ENCODE measurements around the gene NAT14.

Gene NAT14

DNA sequence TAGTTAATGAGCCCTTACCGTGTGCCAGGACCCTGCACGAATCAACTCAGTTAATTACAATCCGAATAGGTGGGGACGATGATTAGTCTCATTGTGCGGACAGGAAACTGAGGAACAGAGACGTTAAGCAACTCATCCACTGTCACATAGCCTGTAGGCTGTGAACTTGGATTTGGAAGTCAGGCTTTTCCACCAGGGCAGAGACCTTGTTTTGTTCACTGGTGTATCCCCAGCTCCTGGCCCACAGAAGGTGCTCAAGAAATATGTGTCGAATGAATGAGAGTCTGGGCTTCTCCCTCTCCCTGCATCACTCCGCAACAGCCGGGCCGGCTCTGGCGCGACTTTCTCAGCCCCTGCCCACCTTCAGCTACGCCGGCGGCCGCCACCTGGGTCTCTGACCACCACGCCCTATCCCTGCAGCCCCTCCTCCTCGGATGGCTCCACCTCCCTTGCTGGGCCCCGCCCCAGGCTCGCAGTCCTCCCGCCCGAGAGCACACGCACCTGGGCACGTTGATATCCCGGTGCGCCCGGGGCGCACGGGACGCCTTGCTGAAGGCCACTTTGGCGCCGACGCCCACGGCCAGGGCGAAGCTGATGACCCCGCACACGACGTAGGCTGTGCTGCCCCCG is 43.2 kb upstream of the NAT14 start:
- no peak for TF ChIP-seq CTCF (conservative IDR thresholded peaks at IDR 0.05; ENCODE audit: control insufficient read depth, insufficient read depth, low read depth, low read length)
- no peak overlapping the region for H3K4me3 ChIP-seq (ENCODE audit: control insufficient read depth, low read depth, low read length)
- no peak for DNase-seq (ENCODE audit: low read depth)

DNA sequence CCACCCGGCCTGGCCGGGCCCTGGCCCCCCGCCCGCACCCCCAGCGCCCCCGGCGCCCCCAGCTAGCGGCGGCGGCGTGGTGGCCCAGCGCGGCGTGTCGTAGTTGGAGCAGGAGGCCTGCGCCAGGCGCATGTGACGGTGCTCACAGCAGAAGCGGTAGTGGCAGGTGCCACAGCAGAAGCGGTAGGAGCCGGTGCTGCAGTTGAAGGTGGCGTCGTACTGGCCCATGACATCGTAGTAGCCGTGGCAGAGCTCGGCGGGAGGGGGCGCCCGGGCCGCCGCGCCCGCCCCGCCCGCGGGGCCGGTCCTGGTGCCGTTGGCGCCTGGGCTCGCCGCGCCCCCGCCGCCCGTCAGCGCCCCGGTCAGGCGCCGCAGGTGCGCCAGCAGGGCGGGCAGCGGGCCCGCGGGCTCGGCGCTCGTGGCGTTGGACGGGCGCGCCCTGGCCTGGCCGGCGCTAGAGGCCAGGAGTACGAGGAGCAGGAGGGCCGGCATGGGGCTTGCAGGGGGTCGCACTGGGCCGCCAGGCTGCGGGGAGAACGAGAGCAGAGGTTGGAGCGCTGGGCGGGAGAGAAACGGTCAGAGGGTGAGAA is 42.5 kb upstream of the NAT14 start:
- TF ChIP-seq CTCF (conservative IDR thresholded peaks at IDR 0.05; ENCODE audit: control insufficient read depth, insufficient read depth, low read depth, low read length) = no peak
- no peak for DNase-seq (ENCODE audit: low read depth)
- H3K4me3 ChIP-seq (ENCODE audit: control insufficient read depth, low read depth, low read length) = no peak overlapping the region

DNA sequence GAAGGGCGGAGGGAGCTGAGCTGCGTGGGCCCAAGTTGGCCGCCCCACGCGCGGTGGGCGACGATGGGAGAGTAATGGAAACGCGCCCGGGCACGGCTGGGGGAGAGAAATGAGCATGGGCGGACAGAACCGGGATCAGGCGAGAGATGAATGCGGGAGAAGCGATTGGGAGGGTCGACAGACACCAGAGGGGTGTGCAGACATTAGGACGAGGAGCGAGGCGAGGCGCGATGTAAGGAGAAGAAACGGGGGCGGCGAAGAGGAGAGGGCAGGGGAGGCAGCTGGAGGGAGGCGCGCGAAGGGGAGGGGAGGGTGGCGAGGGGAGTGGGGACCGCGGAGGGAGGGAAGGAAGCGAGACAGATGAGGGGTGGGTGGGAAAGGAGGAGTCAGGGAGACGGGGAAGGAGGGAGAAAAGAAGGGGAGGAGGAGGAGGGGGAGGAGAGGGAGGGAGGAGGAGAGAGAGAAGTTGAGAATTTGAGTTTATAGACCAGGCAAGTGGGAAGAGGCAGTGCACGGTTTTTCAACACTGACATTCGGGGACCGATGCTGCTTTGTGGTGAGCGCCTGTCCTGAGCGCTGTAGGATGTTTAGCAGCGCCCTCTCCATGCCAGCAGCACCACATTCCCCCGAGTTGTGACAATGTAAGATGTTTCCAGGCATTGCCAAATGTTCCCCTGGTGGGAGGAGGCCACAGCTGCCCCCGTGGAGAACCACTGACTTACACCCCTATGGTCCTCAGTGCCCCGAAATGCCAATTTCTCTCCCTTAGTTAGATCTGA is 41.8 kb upstream of the NAT14 start, which contains the start of gene SHISA7:
Gene SHISA7, minus strand, starts transcription at position 256 of the 779 bp plus-strand sequence. CDS start 437 bp downstream, outside the sequence.
- no peak for TF ChIP-seq CTCF (conservative IDR thresholded peaks at IDR 0.05; ENCODE audit: control insufficient read depth, insufficient read depth, low read depth, low read length)
- H3K4me3 ChIP-seq (ENCODE audit: control insufficient read depth, low read depth, low read length) = no peak within 1 kb of the TSS

DNA sequence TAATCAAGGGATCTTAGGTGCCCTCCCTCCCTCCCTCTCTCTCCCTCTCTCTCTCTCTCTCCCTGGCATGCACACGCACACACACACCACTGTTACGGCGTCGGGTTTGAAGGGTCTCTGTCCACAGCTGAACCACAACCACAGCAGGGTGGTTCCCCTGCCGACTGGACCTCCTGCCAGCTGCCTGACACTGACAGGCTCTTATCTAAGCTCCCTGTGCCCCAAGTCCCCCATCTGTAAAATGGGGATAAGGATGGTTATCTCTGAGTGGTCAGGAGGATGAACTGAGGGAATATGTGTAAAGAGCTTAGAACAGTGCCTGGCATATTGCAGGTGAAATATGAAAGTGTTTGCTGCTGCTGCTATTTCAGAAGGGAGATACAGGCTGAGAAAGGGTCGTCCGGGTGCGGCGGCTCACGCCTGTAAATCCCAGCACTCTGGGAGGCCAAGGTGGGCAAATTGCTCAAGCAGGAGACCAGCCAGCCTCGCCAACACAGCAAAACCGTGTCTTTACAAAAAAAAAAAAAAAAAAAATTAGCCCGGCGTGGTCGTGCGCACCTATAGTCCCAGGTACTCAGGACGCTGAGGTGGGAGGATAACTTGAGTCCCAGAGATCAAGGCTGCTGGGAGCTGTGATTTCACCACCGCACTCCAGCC is 41.0 kb upstream of the NAT14 start:
- H3K4me3 ChIP-seq (ENCODE audit: control insufficient read depth, low read depth, low read length) = no peak overlapping the region
- TF ChIP-seq CTCF (conservative IDR thresholded peaks at IDR 0.05; ENCODE audit: control insufficient read depth, insufficient read depth, low read depth, low read length) = no peak
- no peak for DNase-seq (ENCODE audit: low read depth)

More for the DNA sequence above, 41.8 kb upstream of the NAT14 start, which contains the start of gene SHISA7:
- DNase-seq (ENCODE audit: low read depth) = no peak

- H3K4me3 ChIP-seq (ENCODE audit: control insufficient read depth, low read depth, low read length) = no peak overlapping the region
- no peak for TF ChIP-seq CTCF (conservative IDR thresholded peaks at IDR 0.05; ENCODE audit: control insufficient read depth, insufficient read depth, low read depth, low read length)
- DNase-seq (ENCODE audit: low read depth) = no peak
Measured at GRCh38 chr19:55444646-55445045, 40.3 kb upstream of the NAT14 start.

- no peak for DNase-seq (ENCODE audit: low read depth)
- H3K4me3 ChIP-seq (ENCODE audit: control insufficient read depth, low read depth, low read length) = no peak overlapping the region
- no peak for TF ChIP-seq CTCF (conservative IDR thresholded peaks at IDR 0.05; ENCODE audit: control insufficient read depth, insufficient read depth, low read depth, low read length)
Measured at GRCh38 chr19:55446060-55446459, 38.9 kb upstream of the NAT14 start.
